Mononuclear cell (primary cell): ENCODE data around the gene APEX1. TPM values are rescaled to one million over a fixed set of nuclear protein-coding genes. Genes with fewer than 3 reads are reported as not detected.
"Not testable (repeated sequence)": the region's sequence is repeated elsewhere in the genome, so short reads cannot be mapped to it uniquely, and the experiment has no call there.

Source experiments
- H3K27me3 ChIP-seq: 2 replicates; pipeline ENCODE4 v1.6.0; 2011; ENCODE audit warnings: low read length, control low read depth; ENCODE audit not compliant: insufficient read depth
- H3K4me1 ChIP-seq: 2 replicates; pipeline ENCODE4 v1.5.1; 2011; ENCODE audit warnings: mild to moderate bottlenecking, low read length, control low read depth; ENCODE audit not compliant: insufficient read depth
- H3K4me3 ChIP-seq: 2 replicates; pipeline ENCODE4 v1.5.1; 2011; ENCODE audit warnings: mild to moderate bottlenecking, low read length, moderate library complexity
- H3K9me3 ChIP-seq: 2 replicates; pipeline ENCODE4 v1.5.1; 2011; ENCODE audit warnings: low read depth, mild to moderate bottlenecking, control low read depth, low read length
- total RNA-seq: library from RNA; depleted of rRNA; stranded (reverse); fragments of >200 nt; gene quantifications from one replicate; pipeline ENCODE4 v1.2.3, GENCODE V29; 2012

The APEX1 gene
- total RNA-seq, 1 donor = 42.5 TPM

DNA sequence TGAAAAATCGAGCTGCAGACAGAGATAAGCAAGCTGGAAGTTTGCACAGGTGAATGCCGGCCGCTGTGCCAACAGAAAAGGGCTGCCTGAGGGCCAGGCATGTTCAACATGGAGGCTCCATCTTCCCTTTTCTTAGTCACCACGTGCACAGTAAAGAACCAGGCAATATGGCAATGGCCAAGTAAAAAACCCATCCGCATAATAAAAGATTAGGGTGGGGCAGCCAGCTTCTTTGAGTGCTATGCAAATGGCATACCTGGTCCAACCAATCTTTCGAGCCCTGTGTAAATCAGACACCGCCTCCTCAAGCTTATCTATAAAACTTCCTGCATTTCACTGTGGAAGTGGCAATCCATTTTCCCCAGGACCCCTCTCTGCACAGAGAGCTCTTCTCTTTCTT is 30.9 kb downstream of the APEX1 start:
- Histone ChIP-seq H3K4me1 (peaks cover 49% of the 10 kb centered on the region), H3K9me3 (no peaks in the 10 kb centered on the region), H3K4me3 (no peak overlapping the region), H3K27me3 (no peaks in the 10 kb centered on the region)

DNA sequence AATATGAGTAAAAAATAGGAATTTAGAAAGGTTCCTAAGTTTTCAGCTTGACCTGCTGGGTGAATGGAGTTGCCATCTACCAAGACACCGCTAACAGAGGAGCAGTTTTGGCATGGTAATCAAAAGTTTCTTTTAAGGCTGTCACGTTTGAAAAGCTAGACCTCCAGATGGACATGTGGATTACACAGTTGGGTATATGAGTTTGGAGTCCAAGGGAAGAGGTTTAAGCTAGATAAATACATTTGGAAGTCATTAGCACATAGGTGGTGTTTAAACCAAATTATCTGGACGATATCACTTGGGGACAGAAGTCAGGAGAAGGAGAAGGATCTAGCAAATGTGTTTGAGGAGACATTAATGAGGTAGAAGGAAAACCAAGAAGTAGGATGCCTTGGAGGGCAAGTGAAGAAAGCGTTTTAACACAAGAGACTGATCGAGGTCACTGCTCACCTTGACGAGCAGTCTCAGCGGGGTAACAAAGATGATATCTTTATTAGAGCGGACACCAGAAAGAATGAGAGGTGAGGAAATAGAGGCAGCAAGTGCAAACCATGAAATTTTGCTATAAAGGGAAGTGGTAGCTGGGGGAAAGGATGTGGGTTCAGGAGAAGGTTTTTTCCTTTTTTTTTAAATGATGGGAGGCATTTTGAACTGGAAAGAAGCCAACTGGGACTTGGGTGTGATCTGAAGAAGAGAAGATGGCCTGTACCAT is 31.8 kb downstream of the APEX1 start:
- Histone ChIP-seq H3K4me1 (peaks cover 56% of the 10 kb centered on the region), H3K9me3 (no peaks in the 10 kb centered on the region), H3K27me3 (no peaks in the 10 kb centered on the region), H3K4me3 (no peak overlapping the region)

DNA sequence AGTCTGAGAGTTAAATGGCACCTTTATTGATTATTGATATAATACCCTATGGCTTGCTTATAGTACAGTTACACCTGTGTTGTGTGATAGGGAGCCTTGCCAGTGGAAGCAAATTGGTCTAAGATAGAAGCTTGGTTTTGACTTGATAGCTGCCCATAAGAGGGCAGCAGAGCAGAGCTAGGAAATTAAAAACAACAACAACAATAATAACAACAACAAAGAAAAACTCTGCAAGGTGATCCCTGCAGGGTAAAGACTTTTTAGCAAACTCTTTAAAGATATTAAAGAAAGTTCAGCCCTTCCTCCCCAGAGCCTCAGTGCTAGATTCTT is 32.3 kb downstream of the APEX1 start:
- Histone ChIP-seq H3K4me3 (no peak overlapping the region), H3K27me3 (no peaks in the 10 kb centered on the region), H3K4me1 (peaks cover 56% of the 10 kb centered on the region), H3K9me3 (no peaks in the 10 kb centered on the region)

DNA sequence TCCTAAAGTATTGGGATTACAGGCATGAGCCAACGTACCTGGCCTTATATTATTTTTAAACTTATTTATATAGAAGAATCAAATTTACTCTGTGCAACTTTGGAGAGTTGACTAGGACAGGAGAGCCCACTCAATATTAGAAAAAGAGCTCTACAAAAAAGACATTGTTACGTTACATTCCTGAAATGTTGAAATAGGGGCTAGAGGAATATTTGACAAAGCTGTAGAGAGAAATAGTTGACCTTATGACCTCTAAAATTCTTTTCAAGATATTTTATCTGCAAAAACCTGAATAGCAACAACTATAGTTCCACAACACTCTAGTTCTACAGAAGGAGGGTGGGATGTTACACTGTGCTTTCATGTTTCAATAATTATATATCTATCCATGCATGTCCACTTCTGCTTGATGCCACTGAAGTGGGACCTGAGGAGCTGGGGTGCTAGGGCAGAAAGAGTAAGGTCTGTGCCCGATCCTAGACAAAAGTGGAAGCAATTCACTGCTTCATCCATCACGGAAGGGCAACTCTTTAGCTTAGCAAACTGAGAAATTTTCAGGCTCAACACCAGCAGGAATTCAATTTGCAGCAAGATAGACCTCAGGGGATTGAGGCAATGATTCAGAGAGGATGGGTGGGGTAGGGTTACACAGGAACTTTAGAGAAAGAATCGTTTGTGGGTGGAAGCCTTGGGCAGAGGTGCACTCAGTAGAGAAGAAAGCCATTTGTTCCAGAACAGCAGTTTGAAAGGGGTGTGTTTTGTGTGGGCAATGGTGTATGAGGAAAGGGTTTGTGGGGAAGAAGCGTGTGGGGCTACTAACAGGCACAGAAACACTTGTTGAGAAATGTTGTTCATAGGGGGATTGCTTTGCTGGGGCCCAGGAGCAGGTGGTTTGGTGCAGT is 34.3 kb downstream of the APEX1 start:
- Histone ChIP-seq H3K9me3 (no peaks in the 10 kb centered on the region), H3K4me1 (peaks cover 76% of the 10 kb centered on the region), H3K4me3 (no peak overlapping the region)

DNA sequence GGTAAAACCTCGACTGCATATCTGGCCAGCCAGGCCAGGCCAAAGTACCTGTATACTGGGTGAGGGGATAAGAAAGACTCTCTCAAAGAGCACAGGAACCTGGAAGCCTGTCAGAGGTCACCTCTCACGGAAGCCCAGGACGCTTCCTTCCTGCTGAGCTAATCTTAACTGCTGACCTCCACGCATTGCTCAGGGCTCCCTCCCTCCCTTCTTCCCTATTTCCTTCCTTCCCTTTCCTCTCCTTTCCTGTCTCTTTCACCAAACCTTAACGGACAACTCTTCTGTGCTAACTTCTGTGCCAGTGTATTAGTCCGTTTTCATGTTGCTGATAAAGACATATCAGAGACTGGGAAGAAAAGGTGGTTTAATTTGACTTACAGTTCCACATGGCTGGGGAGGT is 35.5 kb downstream of the APEX1 start:
- peaks cover 88% of the 10 kb centered on the region for H3K4me1 ChIP-seq
- H3K27me3 ChIP-seq = no peaks in the 10 kb centered on the region
- H3K9me3 ChIP-seq = no peaks in the 10 kb centered on the region
- no peak overlapping the region for H3K4me3 ChIP-seq

More for the DNA sequence above, 34.3 kb downstream of the APEX1 start:
- H3K27me3 ChIP-seq = no peaks in the 10 kb centered on the region

DNA sequence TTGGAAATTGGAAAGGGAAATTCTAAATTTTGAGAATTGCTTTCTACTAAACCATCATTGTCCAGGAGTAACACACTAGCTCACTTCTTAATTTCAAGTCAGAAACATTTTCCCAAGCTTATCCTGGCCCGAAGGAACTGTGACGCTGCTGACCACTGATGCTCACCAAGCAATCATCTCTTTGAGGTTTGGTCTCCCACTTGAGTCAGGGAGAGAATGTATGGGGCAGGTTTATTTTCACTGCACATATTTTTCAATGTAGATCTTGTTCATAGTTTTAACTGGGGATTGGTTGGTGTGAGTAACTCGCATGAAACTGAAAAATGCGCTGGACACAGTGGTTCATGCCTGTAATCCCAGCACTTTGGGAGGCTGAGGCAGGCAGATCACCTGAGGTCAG is 37.5 kb downstream of the APEX1 start:
- Histone ChIP-seq H3K4me3 (no peak overlapping the region), H3K9me3 (no peaks in the 10 kb centered on the region), H3K27me3 (no peaks in the 10 kb centered on the region), H3K4me1 (peaks cover 80% of the 10 kb centered on the region)

DNA sequence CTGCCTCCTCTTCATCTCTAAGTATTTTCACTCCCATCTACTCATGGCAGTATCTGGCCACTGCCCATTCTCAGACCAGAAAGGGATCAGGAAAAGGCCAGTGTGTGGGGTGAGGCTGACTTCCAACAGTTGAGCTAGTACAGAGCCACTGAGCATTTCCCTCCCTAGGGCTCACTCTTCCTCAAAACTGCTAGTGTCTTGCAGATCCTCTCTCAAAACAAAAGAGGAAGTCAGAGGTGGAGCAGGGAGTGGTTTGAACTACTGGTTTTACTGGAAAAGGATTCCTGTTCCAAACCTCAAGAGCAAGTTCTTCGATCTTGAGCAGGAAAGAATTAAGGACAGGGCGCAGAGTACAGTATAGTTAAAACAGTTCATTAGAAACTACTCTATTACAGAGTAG is 38.6 kb downstream of the APEX1 start:
- Histone ChIP-seq H3K9me3 (no peaks in the 10 kb centered on the region), H3K27me3 (no peaks in the 10 kb centered on the region), H3K4me3 (no peak overlapping the region), H3K4me1 (peaks cover 74% of the 10 kb centered on the region)

DNA sequence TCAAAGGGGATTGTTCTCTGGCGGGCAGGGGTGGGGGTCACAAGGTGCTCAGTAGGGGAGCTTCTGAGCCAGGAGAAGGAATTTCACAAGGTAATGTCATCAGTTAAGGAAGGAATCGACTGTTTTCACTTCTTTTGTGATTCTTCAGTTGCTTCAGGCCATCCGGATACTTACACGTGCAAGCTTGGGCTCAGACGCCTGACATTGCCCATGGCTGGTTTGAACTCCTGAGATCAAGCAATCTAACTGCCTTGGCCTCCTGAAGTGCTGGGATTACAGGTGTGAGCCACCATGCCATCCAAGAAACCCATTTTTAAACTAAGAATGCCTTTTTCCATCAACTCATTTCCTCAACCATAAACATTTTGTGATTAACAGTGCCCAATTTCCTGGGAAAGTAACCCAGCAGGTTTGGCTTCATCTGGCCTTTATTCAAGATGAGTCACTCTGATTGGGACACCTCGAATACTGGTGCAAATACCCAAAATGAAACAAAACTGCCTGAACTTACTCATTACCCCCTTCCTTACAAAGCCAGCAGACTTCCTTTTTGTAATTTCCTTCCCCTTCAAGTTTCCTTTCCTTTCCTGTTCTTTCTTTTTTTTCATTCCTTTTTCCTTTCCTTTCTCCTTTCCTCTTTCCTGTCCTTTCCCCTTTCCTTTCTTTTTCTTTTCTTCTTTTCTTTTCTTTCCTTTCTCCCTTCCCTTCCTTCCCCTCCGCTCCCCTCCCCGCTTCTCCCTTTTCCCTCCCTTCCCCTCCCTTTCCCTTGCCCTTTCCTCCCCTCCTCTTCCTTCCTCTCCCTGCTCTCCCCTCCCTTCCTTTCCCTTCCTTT is 40.1 kb downstream of the APEX1 start:
- Histone ChIP-seq H3K4me1 (peaks cover 65% of the 10 kb centered on the region), H3K9me3 (no peaks in the 10 kb centered on the region), H3K4me3 (no peak overlapping the region), H3K27me3 (no peaks in the 10 kb centered on the region)

DNA sequence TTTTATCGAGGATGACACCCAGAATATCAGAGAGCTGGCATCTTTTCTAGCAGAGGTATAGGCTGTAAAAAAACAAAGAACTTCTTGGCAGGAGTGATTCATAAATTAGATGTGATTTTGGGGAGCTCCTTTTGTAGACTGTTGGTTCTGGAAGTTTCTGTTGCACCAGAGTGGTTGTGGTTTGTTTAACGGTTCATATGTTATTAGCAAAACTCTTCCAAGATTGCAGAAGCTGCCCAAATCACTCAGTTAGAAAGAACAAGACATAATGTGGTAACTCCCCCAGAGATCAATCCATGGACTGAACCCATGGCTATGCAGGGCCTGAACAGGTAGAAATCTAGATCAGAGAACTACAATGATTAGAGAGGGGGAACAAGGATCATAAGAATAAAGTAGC is 43.6 kb downstream of the APEX1 start:
- Histone ChIP-seq H3K27me3 (no peaks in the 10 kb centered on the region), H3K4me3 (no peak overlapping the region), H3K4me1 (peaks cover 37% of the 10 kb centered on the region), H3K9me3 (no peaks in the 10 kb centered on the region)

DNA sequence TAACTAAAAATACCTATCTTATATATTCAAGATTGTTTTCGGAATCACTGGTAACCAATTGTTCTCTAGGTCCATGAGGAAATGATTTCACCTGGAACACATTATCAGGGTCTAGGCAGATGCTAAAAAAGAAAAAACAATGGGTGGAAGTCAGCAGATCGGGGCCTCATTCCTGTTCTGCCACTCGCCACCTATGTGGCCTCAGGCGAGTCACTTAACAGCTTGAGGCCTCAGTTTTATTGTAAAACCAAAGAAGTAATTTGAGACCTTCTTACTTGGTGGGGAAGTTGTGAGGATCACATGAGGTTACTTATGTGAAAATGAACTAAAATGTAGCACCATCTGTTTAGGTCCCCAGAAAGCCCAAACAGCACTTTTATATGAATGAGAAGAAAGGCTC is 44.1 kb downstream of the APEX1 start:
- no peaks in the 10 kb centered on the region for H3K9me3 ChIP-seq
- no peaks in the 10 kb centered on the region for H3K27me3 ChIP-seq
- no peak overlapping the region for H3K4me3 ChIP-seq
- peaks cover 37% of the 10 kb centered on the region for H3K4me1 ChIP-seq

DNA sequence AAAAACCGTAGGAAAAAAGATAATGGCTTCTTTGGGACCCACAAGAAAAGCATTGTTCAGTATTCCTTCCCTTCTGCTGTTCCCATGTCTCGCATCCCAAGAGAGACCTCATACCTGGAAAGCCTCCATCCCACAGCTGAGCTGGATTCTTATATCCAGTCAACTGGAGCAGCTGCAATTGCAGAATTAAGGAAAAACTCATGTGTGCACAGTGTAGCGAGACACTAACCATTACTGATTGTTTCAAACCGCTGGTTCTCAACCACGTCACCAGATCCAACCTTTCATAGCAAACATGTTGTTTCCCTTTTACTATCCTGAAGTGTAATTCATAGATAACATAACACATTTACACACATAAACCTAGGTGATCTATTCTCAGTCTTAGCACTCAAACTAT is 44.9 kb downstream of the APEX1 start:
- Histone ChIP-seq H3K9me3 (no peaks in the 10 kb centered on the region), H3K4me1 (peaks cover 30% of the 10 kb centered on the region), H3K27me3 (no peaks in the 10 kb centered on the region), H3K4me3 (no peak overlapping the region)

DNA sequence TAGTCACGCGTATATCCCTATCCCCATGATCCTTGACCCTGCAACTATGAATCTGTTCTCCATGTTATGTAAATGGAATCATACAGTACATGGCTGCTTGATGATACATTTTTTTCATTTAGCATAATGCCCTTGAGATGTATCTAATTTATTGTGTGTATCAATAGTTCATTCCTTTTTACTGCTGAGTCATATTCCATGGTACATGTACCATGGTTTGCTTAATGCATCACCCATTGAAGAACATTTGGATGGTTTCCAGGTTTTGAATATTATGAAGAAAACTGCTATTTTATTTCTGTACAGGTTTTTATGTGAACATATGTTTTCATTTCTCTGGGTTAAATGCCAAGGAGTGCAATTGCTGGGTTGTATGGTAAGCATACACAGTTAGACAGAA is 46.3 kb downstream of the APEX1 start:
- H3K4me3 ChIP-seq = no peak overlapping the region
- H3K4me1 ChIP-seq = peaks cover 18% of the 10 kb centered on the region
- no peaks in the 10 kb centered on the region for H3K27me3 ChIP-seq
- no peaks in the 10 kb centered on the region for H3K9me3 ChIP-seq

DNA sequence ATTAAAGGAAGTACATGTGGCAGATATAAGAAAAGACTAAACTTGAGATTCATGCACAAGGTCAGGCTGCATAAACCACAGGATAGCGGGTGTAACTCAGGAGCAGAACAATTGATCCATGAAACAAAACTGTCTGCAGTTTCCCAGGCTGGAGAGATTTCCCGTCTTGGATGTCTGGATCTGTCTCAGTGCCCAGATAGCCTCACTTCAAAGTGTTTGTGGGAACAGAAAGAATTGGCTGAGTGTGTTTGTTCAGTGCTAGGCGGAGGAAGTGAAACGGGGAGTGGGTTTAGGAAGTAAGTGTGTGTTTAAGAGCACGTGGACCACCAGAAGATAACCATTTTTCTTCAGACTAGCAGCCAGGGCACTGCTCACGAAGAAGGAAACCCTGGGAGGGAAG is 48.9 kb downstream of the APEX1 start:
- H3K9me3 ChIP-seq = no peaks in the 10 kb centered on the region
- peaks cover 12% of the 10 kb centered on the region for H3K4me1 ChIP-seq
- H3K27me3 ChIP-seq = no peaks in the 10 kb centered on the region
- no peak overlapping the region for H3K4me3 ChIP-seq

DNA sequence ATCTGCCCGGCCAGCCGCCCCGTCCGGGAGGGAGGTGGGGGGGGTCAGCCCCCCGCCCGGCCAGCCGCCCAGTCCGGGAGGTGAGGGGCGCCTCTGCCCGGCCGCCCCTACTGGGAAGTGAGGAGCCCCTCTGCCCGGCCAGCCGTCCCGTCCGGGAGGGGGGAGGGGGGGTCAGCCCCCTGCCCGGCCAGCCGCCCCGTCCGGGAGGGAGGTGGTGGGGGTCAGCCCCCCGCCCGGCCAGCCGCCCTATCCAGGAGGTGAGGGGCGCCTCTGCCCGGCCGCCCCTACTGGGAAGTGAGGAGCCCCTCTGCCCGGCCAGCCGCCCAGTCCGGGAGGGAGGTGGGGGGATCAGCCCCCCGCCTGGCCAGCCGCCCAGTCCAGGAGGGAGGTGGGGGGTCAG is 51.2 kb downstream of the APEX1 start:
- not testable (repeated sequence) for H3K4me3 ChIP-seq, H3K4me1 ChIP-seq, H3K9me3 ChIP-seq, H3K27me3 ChIP-seq

DNA sequence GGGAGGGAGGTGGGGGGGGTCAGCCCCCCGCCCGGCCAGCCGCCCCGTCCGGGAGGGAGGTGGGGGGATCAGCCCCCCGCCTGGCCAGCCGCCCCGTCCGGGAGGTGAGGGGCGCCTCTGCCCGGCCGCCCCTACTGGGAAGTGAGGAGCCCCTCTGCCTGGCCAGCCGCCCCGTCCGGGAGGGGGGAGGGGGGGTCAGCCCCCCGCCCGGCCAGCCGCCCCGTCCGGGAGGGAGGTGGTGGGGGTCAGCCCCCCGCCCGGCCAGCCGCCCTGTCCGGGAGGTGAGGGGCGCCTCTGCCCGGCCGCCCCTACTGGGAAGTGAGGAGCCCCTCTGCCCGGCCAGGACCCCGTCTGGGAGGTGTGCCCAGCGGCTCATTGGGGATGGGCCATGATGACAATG is 51.7 kb downstream of the APEX1 start:
- H3K4me1 ChIP-seq, H3K27me3 ChIP-seq, H3K9me3 ChIP-seq, H3K4me3 ChIP-seq: not testable (repeated sequence)
